Heart left ventricle (tissue), 13 donors: ENCODE measurements around the gene PPWD1.

Experiments used
- POLR2A ChIP-seq, 2 donors: fragments of 450-650 bp; IDR thresholded peaks; one replicate each; pipeline ENCODE4 v1.6.1; 2017; ENCODE audit warnings: antibody characterized with exemption in 2 of 2, mild to moderate bottlenecking in 2 of 2, moderate library complexity in 2 of 2
- TF ChIP-seq, protein P1 (sequence below), 12 donors: fragments of 200-600 bp; sonication (generic) in 4 of 12; IDR thresholded peaks; one replicate each; pipeline versions ENCODE4 v1.5.0 to v1.8.0; 2018 to 2022; ENCODE audit warnings: antibody characterized with exemption in 12 of 12, mild to moderate bottlenecking in 5 of 12
- donor health status: ischemic (EF 13 %, LVEDD 7.1; RV severe dilation, severe dysfunction).
- donor health status: DM: no; HTN: yes; CAD: no.
- donor health status: DM: no; HTN: no; CAD: no.
- donor health status: ischemic (EF 25% LVEDD 6.9; RV normal size, moderate dysfunction).
- donor health status: ischemic (EF 25% LVEDD 5.7; RV mildly dilated, moderate dysfunction).
- donor health status: ischemic (EF 35%, LVEDD 5.7; RV mildly dilated, moderate dysfunction).
- donor health status: nonischemic (EF 11% LVEDD 7.7; RV severe dilation, severe dysfunction).
- donor health status: DM: yes; HTN: yes; CAD: no.
- donor health status: PGD.
- donor health status: ischemic (EF 29% LVEDD 5.4; RV normal size, mild dysfunction).
- donor health status: nonischemic (EF 23%, LVEDD 6.1; RV moderate dilation, normal function).

DNA sequence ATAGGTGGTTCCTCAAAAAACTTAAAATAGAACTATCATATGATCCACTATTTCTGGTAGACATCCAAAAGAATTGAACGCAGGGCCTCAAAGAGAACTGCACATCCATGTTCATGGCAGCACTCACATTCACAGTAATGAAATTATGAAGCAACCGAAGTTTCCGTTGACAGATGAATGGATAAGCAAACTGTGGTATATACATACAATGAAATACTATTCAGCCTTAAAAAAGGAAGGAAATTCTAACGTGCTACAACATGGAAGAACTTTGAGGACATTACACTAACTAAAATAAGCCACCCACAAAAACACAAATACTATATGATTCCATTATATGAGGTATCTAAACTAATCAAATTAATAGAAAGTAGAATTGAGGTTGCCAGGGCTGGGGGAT lies 18.6 kb upstream of the PPWD1 start:
- TF ChIP-seq, protein P1, sequence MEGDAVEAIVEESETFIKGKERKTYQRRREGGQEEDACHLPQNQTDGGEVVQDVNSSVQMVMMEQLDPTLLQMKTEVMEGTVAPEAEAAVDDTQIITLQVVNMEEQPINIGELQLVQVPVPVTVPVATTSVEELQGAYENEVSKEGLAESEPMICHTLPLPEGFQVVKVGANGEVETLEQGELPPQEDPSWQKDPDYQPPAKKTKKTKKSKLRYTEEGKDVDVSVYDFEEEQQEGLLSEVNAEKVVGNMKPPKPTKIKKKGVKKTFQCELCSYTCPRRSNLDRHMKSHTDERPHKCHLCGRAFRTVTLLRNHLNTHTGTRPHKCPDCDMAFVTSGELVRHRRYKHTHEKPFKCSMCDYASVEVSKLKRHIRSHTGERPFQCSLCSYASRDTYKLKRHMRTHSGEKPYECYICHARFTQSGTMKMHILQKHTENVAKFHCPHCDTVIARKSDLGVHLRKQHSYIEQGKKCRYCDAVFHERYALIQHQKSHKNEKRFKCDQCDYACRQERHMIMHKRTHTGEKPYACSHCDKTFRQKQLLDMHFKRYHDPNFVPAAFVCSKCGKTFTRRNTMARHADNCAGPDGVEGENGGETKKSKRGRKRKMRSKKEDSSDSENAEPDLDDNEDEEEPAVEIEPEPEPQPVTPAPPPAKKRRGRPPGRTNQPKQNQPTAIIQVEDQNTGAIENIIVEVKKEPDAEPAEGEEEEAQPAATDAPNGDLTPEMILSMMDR (IDR thresholded peaks at IDR 0.05) = no peak
- TF ChIP-seq POLR2A (IDR thresholded peaks at IDR 0.05) = no peak
